HL-60 (cell line): ENCODE measurements around the gene PTGR3.

Experiments
- GABPA ChIP-seq: IDR thresholded peaks from 2 replicates; pipeline ENCODE4 v1.6.1; 2012; ENCODE audit warnings: low read depth
- POLR2AphosphoS5 ChIP-seq: IDR thresholded peaks from 2 replicates; pipeline ENCODE4 v1.6.1; 2012; ENCODE audit warnings: low read depth
- TF ChIP-seq, protein P1 (sequence below): IDR thresholded peaks from one replicate; pipeline ENCODE4 v1.5.1; 2011; ENCODE audit warnings: low read length, control low read depth, inconsistent platforms; ENCODE audit not compliant: insufficient read depth
- TF ChIP-seq, protein P2 (sequence below): IDR thresholded peaks from 2 replicates; pipeline ENCODE4 v1.6.1; 2012; ENCODE audit warnings: low read depth; ENCODE audit not compliant: insufficient replicate concordance

DNA sequence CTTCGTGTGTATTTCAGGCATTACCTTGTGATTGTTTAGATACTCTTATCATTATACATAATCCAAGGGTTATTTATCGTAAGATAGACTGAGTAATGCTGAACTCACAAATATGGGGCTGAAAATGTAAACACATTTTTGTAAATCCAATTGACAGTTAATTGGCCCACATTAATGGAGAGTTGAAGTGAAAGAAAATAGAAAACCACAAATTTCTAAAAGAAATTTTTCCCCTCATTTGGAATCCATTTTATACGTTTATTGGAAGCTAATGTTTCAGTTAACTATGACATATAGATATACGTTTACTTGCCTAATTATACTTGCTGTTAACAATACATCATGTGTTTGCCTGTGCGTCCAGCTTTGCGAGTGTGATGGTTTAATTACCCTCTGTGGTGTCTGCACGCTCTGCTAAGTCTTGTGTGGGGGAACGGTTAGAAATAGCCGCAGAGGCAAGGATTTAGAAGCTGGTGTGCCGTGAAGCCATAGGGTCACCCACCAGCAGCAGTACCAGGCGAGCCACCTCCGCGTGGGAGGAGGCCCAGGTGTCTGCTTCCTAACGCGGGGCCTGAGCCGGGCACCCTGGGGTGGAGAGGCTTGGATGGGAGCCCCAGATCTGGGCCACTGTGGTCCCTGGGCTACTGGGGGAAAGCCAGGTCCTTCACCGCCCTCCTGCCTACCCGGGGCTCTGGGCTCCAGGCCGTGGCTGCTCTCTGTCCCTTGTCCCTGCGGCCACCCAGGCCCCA lies 39.7 kb upstream of the PTGR3 start:
- TF ChIP-seq, protein P1, sequence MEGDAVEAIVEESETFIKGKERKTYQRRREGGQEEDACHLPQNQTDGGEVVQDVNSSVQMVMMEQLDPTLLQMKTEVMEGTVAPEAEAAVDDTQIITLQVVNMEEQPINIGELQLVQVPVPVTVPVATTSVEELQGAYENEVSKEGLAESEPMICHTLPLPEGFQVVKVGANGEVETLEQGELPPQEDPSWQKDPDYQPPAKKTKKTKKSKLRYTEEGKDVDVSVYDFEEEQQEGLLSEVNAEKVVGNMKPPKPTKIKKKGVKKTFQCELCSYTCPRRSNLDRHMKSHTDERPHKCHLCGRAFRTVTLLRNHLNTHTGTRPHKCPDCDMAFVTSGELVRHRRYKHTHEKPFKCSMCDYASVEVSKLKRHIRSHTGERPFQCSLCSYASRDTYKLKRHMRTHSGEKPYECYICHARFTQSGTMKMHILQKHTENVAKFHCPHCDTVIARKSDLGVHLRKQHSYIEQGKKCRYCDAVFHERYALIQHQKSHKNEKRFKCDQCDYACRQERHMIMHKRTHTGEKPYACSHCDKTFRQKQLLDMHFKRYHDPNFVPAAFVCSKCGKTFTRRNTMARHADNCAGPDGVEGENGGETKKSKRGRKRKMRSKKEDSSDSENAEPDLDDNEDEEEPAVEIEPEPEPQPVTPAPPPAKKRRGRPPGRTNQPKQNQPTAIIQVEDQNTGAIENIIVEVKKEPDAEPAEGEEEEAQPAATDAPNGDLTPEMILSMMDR: no peak
- TF ChIP-seq POLR2AphosphoS5 (no peak), GABPA (no peak)
- TF ChIP-seq, protein P2, sequence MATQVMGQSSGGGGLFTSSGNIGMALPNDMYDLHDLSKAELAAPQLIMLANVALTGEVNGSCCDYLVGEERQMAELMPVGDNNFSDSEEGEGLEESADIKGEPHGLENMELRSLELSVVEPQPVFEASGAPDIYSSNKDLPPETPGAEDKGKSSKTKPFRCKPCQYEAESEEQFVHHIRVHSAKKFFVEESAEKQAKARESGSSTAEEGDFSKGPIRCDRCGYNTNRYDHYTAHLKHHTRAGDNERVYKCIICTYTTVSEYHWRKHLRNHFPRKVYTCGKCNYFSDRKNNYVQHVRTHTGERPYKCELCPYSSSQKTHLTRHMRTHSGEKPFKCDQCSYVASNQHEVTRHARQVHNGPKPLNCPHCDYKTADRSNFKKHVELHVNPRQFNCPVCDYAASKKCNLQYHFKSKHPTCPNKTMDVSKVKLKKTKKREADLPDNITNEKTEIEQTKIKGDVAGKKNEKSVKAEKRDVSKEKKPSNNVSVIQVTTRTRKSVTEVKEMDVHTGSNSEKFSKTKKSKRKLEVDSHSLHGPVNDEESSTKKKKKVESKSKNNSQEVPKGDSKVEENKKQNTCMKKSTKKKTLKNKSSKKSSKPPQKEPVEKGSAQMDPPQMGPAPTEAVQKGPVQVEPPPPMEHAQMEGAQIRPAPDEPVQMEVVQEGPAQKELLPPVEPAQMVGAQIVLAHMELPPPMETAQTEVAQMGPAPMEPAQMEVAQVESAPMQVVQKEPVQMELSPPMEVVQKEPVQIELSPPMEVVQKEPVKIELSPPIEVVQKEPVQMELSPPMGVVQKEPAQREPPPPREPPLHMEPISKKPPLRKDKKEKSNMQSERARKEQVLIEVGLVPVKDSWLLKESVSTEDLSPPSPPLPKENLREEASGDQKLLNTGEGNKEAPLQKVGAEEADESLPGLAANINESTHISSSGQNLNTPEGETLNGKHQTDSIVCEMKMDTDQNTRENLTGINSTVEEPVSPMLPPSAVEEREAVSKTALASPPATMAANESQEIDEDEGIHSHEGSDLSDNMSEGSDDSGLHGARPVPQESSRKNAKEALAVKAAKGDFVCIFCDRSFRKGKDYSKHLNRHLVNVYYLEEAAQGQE: no peak
